Frontal cortex (tissue), 4 donors: Measurements from ENCODE around the gene MOB3C. TPM values are rescaled to one million over a fixed set of nuclear protein-coding genes. Genes with fewer than 3 reads are reported as not detected.
"Not testable (repeated sequence)": the region's sequence is repeated elsewhere in the genome, so short reads cannot be mapped to it uniquely, and the experiment has no call there.

Experiments used
- DNase-seq, 2 donors: peaks; one replicate each; pipeline ENCODE4 v3.0.0; 2012; ENCODE audit warnings: low spot score in 2 of 2
- FAIRE-seq: peaks from 2 replicates; lab custom pipeline; 2012; peaks lifted over from hg19 to GRCh38; lab: Jason Lieb, UNC
- total RNA-seq: library from RNA; depleted of rRNA; stranded (reverse); fragments of >200 nt; gene quantifications from one replicate; pipeline ENCODE4 v1.2.3, GENCODE V29; 2014
- donor health status: control.
- donor health status: control.
- donor health status: control.

MOB3C gene
- total RNA-seq: 3.3 TPM

DNA sequence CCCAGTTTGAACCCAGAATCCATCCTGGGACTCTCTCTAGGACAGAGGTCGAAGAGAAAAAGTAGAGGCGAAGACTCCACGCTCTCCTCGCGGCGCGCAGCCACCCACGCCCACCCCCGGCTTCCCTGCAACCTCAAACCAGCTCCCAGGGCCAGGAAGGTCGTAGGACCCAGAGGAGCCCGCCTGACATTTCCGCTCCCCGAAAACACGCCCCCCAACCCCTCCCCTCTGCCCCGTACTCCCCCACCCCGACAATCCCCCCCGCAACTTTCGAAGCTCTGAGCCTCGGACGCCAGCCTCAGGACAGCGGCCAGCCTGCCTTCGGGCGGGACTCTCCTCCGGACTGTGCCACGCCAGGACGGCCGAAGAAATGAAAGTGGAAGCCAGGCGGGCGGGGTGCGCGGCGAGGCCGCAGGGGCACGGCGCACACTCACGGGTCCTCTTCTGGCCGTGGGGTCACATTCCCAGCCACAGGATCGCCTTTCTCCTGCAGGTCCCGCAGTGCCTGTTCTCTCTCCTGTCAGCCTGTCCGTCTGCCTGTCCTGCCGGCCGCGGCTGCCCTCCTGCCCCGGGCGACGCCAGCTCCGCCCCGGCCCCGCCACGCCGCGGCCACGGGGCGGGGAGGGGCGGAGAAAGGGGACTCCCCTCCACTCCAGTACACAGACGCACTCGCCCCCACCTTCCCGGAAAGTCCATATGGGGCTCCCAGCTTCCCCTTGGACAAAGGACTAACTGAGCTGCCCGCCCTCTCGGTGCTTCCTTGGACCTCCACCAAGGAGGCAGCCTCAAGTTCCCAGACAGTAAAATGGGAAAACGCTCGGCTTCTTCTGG, at the start of gene MOB3C:
MOB3C (minus strand) TSS at position 535 of the 831 bp plus-strand sequence. CDS start 3,490 bp downstream, outside the sequence.
- FAIRE-seq: no peak
- peak; percentile 68 to 81 for DNase-seq

DNA sequence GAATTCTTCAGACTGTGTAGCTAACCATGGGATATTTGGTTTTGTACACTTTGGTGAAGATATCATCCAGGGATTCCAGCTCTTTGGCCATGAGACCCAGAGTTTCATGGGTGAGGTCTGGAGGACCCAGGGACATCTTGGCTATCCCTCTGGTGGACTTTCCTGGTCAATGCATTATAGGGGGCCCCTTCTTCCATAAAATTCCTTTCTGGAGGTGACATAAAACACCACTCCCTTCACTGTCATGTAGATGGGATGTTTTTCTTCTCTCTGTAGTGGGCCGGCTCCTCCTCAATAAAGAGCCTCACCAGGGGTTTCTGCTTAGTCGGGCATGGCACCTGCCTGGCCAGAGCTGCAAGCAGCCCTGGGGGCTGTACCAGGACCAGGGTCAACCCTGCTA, 49.4 kb upstream of the MOB3C start:
- DNase-seq: no peak
- FAIRE-seq: no peak

DNA sequence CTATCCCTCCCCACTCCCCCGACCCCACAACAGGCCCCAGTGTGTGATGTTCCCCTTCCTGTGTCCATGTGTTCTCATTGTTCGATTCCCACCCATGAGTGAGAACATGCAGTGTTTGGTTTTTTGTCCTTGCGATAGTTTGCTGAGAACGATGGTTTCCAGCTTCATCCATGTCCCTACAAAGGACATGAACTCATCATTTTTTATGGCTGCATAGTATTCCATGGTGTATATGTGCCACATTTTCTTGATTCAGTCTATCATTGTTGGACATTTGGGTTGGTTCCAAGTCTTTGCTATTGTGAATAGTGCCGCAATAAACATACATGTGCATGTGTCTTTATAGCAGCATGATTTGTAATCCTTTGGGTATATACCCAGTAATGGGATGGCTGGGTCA, 46.3 kb upstream of the MOB3C start:
- not testable (repeated sequence) for DNase-seq, FAIRE-seq

DNA sequence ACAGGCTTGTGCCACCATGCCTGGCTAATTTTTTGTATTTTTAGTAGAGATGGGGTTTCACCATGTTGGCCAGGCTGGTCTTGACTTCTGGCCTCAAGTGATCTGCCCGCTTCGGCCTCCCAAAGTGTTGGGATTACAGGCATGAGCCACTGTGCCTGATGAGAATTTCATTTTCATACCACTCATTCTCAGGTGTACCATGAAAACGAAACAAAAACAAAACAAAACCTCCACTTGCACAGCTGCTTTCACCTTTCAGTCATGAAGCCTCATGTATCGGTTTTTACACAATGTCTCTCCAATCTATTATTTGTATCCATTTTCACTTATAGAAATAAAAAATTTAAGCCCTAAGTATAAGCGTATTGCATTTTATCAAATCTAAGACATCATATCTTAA, 43.5 kb upstream of the MOB3C start:
- not testable (repeated sequence) for FAIRE-seq, DNase-seq

DNA sequence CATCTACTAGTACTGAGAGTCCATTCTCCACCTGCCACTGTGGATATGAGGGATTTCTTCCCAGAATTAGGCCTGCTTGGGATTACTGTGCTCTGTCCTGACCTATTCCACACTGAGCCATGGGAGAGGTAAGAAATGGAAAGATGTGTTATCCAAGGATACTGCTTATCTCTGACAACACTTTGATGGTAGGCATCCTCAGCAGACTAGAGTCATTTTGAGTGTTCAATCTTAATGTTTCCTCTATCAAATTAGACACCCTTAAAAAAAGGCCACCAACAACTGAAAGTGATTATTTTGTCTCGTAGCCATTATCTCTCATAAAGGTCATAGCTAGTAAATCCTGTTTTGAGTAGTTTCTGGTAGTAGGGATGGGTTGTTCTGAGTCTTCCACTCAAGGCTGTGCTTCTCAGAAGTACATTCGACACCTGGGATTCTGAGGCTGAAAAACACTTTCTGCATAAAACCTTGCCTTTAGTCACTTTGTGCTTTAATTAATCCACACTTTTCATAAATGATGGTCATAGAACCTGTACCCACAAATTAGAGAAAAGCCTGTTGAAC, 42.8 kb upstream of the MOB3C start:
- DNase-seq: no peak
- no peak for FAIRE-seq

DNA sequence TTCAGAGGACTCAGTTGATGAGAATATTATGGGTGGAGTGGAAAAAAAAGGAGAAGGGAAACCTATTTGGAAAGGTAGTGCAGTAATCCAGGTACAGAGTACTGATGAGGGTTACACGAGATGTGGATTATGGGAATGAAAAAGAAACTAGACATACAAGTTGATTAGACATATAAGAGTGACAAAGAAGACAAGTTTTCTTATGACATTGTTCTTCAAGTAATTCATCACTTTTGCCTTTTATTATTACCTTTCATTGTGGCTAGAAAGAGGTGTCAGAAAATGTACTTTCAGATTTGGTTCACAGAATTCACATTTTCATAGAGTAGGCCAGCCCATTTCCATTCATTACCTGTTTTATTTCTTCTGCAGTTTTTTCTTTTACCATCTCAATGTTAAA, 41.2 kb upstream of the MOB3C start:
- FAIRE-seq: no peak

DNA sequence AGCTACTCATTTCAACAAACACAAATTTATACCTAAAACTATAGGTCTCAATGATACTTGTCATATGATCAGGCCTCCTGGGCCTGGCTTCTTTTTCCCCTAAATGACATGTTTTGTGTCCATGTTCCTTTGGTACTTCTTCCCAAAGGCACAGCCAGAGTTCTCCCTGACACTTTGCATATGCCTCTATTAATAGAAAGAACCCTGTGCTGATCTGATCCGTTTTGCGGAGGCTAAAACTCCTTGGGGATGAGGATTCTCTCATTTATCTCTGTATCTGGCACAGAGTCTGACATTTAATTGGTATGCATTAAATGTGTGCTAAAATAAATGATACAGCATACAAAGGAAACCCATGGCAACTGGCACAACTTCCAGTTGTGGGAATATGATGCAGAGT, 40.0 kb upstream of the MOB3C start:
- FAIRE-seq (no peak), DNase-seq (no peak)

More for the DNA sequence above, 41.2 kb upstream of the MOB3C start:
- DNase-seq: no peak

DNA sequence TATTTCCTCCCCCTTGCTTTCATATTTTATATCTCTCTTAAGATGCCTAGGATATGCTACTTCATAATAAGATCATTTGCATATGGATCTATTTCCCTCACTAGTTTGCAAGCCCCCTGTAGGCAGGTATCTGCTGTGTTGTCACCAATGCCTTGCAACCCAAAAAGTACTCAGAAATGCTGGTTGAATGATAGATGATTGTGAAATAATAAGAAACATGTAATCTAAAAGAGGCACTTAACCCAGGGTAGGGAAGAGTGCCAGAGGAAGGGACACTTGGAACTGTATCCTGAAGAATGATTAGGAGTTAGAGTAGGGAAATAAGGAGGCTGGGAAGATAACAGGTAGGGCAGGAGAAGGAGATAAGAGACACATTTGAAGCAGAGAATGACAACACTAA, 39.2 kb upstream of the MOB3C start:
- FAIRE-seq (no peak), DNase-seq (no peak)

DNA sequence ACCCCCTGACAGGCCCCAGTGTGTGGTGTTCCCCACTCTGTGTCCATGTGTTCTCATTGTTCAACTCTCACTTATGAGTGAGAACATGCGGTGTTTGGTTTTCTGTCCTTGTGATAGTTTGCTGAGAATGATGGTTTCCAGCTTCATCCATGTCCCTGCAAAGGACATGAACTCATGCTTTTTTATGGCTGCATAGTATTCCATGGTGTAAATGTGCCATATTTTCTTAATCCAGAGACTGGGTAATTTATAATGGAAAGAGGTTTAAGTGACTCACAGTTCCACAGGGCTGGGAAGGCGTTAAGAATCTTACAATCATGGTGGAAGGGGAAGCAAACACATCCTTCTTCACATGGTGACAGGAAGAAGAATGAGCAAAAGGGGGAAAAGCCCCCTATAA, 38.1 kb upstream of the MOB3C start:
- not testable (repeated sequence) for FAIRE-seq, DNase-seq

DNA sequence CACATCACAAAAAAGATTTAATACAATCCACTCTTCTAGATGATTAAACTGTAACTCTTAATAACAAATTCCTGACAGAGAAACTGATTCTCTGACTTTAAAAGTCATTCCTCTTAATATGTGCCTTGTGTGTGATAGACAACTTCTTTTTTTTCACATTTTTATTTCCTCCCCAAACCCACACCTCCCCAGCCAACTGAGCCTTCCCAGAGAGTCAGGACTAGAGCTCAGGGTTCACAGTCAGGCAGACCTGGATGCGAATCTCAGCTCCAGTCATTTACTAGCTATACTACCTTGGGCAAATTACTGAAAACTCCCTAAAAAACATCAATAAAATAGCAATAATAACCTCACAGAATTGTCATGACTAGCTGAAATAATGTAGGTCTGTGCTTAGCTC, 37.4 kb upstream of the MOB3C start:
- FAIRE-seq (no peak), DNase-seq (no peak)

DNA sequence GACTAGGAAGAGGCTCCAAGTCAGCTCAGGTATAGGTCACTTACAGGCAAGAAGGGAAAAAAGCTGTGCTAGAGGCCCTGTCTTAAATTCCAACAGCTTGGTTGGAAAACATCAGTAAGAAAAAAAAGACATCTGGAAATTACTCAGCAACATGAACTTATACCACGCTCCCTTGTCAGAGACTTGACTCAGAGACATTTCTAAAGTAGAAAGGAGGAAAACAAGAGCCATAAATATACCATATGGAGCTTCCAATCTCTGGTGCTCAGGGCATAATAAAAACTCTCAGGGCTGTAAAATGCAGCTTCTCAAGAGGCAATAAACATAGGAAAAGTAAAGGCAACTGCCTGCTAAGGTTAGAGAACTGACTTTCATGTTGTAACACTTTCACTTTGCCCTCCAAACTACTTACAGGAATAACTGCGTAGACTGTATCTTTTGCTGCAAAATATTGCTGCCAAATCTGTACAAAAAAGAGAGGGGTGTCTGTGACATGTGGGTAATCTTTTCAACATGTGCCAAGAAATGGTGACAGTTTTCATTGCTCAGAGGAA, 36.9 kb upstream of the MOB3C start:
- no peak for DNase-seq

DNA sequence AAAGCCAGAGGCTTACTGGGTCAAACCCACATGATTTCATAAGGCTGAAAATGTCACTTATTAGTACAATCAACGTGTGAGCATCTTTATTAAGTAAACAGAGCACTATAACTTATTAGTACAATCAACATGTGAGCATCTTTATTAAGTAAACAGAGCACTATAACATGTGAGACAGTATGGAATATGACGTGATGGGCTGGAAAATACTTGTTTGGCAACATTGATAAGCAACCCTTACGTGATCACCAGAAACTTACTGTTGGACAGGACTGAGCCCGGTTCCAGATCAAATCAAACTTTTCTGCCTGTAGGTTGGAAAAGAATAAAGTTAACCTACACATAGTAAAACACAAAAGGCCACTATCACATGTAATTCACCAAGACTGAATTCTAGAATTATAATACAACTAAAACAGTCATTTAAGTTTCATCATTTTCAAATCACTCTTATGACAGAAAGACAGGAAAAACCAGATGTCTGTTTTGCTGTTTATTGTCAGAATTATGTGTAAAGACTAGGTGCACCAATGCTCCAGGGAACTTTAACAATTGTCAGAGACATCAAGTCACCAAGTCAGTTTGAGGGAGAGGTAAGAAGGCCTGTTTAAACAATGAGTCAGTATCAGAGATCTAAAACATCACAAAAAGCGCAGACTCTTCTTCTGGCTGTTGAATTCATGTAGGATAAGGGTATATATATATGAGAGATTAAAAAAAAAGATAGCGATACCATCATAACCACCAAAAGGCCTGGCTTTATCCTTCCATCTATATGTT, 35.9 kb upstream of the MOB3C start:
- FAIRE-seq: no peak
- DNase-seq: no peak

More for the DNA sequence above, 36.9 kb upstream of the MOB3C start:
- no peak for FAIRE-seq

DNA sequence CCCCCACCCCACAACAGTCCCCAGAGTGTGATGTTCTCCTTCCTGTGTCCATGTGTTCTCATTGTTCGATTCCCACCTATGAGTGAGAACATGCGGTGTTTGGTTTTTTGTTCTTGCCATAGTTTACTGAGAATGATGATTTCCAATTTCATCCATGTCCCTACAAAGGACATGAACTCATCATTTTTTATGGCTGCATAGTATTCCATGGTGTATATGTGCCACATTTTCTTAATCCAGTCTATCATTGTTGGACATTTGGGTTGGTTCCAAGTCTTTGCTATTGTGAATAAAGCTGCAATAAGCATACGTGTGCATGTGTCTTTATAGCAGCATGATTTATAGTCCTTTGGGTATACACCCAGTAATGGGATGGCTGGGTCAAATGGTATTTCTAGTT, 34.5 kb upstream of the MOB3C start:
- FAIRE-seq, DNase-seq: not testable (repeated sequence)

DNA sequence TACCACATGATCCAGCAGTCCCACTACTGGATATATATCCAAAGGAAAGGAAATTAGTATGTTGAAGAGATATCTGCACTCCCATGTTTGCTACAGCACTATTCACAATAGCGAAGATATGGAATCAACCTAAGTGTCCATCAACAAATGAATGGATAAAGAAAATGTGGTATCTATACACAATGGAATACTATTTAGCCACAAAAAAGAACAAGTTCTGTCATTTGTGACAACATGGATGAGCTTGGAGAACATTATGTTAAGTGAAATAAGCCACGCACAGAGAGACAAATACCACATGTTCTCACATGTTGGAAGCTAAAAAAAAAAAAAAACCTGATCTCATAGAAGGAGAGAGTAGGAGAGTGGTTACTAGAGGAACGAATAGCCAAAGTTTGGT, 33.9 kb upstream of the MOB3C start:
- DNase-seq: no peak
- no peak for FAIRE-seq

DNA sequence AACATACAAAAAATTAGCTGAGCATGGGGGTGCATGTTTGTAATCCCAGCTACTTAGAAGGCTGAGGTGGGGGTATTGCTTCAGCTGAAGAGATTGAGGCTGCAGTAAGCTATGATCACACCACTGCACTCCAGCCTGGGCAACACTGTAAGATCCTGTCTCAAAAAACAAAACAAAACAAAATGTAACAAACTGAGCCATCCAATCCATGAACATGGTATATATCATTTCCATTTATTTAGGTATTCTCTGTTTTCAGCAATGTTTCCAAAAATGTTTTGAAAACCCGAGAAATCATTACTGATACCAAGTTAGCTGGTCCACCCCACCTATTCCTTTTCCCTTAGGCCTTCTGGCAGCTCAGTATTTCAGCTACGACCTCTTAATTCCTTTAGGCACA, 33.2 kb upstream of the MOB3C start:
- DNase-seq (no peak), FAIRE-seq (no peak)

DNA sequence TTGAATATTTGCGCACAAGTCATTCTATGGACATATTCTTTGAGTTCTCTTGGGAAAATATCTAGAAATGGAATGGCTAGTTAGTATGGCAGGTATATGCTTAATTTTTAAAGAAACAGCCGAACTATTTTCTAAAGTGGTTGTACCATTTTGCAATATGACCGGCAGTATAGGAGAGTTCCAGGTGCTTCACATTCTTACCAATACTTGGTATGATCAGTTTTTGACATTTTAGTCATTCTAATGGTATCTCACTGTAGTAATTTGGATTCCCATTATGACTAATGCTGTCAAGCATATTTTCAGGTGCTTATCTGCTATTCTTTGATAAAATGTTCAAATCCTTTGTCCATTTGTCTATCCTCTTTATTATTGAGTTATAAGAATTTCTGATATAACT, 31.0 kb upstream of the MOB3C start:
- FAIRE-seq (no peak), DNase-seq (no peak)

DNA sequence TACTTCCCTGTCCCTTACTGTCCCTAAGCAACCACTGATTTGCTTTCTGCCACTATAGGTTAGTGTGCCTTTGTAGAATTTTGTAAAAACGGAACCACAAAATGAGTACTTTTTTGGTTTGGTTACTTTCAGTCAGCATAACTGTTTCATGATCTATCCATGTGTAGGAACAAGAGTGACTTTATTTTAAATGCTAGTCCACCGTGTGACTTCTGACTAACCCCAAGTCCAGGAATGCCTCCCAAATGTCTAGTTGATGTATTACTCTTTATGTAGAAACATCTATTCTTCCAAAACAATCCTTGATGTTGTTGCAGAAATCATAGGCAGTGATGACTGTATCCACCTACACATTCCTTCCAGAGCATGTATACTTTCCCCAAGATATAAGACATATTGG, 30.2 kb upstream of the MOB3C start:
- DNase-seq (no peak), FAIRE-seq (no peak)

DNA sequence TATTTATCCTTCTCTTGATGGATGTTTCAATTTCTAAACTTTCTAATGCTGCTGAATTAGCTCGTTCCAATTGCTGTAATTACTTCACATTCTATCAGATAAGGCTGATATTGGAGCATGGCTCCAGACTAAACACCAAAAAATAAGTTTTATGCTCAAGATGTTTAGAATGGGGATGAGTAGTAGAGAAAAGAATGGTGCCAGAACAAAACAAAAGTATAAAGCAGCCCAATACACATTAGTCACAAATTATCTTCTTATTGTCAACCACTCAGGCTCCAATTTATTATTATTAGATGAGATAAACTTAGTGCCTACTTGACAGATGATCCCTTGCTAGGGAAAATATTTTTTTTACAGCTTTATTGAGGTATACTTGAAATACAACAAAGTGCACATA, 29.7 kb upstream of the MOB3C start:
- no peak for DNase-seq

DNA sequence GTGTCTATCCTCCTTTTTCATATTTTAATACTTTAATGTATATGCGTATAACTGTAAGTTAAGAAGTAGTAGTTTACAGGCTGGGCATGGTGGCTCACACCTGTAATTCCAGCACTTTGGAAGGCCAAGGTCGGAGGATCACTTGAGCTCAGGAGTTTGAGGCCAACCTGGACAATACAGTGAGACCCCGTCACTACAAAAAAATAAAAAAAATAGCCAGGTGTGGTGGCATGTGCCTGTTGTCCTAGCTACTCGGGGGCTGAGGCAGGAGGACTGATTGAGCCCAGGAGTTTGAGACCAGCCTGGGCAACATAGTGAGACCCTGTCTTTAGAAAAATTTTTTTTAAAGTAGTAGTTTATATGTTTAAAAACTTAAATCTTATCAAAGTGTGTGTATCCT, 29.2 kb upstream of the MOB3C start:
- FAIRE-seq: no peak
- DNase-seq: no peak

More for the DNA sequence above, 29.7 kb upstream of the MOB3C start:
- no peak for FAIRE-seq

DNA sequence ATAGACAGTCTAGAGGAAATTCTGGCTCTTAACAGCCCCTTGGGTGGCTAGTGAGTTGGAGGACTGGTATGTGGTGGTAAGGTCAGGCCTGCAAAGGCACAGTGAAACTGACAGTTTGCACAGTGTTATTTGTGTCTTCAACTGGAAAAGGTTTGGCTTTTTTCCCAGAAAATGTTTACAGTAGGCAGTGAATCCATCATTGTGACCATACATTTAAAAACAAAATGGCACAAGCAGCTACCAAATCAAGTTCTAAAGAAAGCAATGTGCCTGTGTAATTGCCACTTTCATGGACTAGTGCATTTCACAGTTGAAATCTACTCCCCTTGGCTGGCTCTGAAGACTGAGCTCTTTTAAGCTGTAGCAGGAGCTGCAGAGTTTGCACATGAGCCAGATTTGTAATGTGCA, 26.8 kb upstream of the MOB3C start:
- FAIRE-seq (no peak), DNase-seq (no peak)
